Measurements from ENCODE around the gene EXOC2.

The EXOC2 gene

GRCh38 chr6:446418-447366 lies 246.2 kb downstream of the EXOC2 start:
- peak; percentile 34 for DNase-seq (ENCODE audit: low spot score)

DNA sequence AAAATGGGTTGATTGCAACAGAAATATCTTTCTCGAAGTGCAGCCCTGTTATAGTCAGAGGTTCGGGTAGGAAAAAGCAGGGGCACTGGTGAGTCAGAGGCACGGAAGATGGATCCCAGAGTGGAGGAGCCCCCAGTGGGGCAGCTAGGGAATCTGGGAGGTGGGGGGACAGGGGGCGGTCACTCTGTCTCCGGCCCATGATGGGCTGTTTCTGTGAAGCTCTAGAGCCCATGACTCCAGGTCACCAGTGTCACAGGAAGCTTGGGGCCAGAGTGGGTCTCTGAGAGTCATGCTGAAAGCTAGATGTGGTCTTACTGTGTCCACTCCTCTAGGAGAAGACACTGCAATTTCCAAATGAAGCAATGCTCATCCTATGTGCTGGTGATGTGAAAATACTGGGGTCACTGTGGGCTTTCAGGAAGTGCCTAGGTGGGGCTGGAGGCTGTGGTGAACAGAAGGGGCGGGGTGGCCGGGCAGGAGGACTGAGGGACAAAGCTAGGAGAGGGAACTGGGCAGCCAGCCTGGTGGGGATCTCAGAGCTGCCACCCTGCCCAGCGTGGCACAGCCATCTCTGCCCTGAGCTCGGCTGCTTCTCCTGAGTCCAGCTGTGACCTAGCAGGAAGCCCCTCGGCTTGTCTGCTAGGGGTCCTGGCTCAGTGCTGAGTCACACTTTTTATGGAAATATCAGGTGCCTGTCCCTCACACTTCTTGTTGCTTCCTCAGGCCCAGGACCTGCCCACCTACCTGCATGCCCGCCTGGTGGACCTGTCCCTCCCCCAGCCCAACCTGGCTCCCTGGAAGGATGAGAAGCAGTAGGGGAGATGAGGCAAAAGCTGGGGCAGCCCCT lies 247.1 kb downstream of the EXOC2 start:
- no peak for DNase-seq (ENCODE audit: low spot score)

- DNase-seq (ENCODE audit: low spot score), result no peak
Observed at GRCh38 chr6:444653-445275, 248.2 kb downstream of the EXOC2 start.

DNA sequence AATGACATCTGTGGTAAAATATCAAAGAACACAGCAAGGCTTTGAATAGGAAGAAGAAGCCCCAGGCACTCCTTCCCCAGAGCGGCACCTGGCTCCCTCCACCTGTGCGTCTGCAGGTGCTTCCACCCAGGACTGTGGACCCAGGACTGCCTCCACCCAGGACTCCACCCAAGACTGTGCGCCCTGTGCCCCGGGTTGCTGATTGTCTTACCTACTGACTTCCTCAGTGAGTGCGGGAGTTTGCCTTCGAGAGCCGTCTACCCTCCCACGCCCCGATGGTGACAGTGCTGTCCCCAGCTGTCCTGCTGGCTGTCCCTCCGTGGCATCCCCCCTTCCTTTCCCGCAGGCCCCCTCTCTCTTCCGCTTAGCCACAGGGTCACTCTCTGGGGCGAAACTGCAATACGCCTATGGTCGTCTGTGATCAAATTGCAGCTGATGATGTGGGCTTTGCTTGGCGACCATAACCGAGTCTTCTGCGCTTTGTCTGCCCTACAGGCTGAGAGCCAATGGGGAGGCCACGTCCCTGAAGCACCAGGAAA lies 249.2 kb downstream of the EXOC2 start:
- DNase-seq (ENCODE audit: low spot score), result no peak

DNA sequence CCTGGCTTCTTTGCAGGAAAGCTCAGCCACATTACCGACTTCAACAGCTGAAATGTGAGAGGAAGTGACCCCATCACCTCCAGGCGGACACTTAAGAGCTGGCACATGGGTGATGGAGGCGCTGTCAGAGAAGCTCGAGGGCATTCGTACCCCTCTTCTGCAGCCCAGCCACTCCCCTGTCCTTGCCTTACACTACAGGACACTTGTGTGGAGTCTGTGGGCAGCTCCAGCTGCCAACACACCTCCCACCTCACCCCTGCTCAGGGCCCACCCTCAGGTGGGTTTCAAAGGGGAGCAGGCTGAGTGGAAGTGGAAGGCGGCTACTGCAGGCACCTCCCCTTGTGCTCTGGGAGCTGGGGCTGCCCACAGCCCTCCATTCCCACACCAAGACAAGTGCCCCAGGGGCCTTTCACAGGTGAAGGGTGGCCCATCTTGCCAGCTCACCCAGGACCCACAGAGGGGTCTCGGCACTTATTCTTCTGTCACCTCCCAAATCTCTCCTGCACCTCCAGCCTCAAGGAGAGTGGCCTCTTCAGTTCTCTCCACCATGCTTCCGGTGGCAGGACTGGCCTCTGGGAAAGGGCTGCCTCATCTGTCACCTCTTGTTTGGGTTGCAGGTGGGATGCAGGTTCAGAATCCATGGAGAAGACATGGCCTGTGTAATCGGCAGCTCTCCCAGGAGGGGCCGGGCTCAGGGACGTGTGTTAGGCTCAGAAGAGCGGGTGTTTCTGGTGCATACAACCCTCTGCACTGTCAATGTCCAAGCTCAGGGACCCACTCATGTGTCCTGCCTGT lies 251.6 kb downstream of the EXOC2 start:
- DNase-seq (ENCODE audit: low spot score), result no peak

DNA sequence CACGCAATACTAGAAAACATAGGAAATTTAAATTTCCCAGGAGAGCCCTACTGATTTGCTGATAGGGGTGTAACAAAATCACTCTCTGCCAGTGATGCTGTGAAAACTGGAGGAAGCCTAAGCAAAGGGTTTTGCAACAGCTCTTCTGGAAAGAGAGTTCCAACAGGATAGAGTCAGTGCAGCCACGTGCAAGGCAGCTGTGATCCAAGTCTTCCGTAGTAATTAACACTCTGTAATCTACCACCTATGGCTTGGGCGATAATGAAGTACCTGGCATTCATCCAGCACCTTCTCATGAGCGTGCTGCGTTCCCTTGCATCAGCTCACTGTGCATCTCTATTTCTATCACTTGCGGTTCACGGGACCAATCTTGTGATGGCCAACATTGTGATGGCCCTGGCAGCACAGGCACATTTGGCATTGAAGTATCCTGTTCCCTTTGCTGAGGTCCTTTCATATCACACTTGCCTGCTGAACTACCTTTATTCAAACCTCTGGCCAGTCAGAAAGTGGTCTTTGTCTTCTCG lies 253.2 kb downstream of the EXOC2 start:
- no peak for DNase-seq (ENCODE audit: low spot score)

GRCh38 chr6:438634-439170 lies 254.2 kb downstream of the EXOC2 start:
- no peak for DNase-seq (ENCODE audit: low spot score)

GRCh38 chr6:437037-437392 lies 255.9 kb downstream of the EXOC2 start:
- DNase-seq (ENCODE audit: low spot score), result peak; percentile 43

GRCh38 chr6:436308-437036 lies 256.5 kb downstream of the EXOC2 start:
- DNase-seq (ENCODE audit: low spot score), result peak; percentile 86

DNA sequence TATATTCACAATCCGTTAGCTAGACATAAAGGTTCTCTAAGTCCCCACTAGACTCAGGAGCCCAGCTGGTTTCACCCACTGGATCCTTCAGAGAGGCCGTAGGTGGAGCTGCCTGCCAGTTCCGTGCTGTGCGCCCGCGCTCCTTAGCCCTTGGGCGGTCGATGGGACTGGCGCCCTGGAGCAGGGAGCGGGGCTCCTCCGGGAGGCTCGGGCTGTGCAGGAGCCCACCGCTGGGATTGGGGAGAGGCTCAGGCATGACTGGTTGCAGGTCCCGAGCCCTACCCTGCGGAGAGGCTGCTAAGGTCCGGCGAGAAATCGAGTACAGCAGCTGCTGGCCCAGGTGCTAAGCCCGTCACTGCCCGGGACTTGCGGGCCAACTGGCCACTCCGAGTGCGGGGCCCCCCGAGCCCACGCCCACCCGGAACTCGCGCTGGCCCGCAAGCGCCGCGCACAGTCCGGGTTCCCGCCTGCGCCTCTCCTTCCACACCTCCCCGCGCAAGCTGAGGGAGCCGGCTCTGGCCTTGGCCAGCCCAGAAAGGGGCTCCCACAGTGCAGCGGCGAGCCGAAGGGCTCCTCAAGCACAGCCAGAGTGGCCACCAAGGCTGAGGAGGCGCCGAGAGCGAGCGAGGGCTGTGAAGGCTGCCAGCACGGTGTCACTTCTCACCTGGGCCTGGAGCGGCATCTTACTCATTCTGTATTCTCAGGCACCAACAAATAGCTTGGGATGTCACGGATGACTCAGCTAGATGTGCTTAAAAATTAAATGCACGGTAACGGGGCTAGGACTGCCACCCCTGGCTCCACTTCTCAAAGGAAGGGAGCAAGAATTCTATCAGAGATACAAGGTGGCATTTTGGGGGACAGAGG lies 257.3 kb downstream of the EXOC2 start:
- DNase-seq (ENCODE audit: low spot score), result no peak
